ENCODE measurements around the gene PPARA.
"Not testable (repeated sequence)": the region's sequence is repeated elsewhere in the genome, so short reads cannot be mapped to it uniquely, and the experiment has no call there.

Gene PPARA

GRCh38 chr22:46128606-46129005, 21.7 kb upstream of the PPARA start:
- DNase-seq: no peak

DNA sequence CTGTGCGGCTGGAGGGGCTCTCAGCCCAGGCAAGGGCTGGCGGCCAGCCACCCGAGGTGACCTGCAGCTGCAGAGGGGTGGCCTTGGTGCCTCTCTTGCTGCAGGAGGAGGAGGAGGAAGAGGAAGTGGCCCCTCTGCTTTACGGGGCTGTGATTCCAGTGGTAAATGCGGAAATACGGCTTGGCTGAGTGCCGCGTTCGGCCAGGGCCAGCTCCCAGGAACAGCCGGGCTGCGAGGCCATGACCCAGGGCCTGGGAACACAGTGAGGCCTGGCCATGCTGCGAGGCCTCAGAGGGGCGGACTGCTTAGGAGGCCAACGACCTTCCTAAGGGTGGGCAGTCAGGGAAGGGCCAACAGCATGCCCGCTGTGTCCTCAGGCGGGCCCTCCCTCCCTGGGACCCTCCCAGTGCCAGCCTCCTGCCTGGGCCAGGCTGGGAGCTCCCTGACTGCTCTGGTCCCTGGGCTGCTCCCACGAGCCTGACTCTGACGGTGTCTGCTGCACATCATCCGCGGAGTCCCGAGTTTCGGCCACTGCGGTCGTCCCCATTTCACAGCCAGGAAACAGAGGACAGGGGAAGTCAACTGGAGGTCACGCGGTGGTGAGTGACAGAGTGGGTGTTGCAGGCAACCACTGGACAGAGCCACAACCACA, 20.8 kb upstream of the PPARA start:
- no peak for DNase-seq

GRCh38 chr22:46131151-46131587, 19.2 kb upstream of the PPARA start:
- no peak for DNase-seq

GRCh38 chr22:46132193-46132829, 18.0 kb upstream of the PPARA start:
- DNase-seq: not testable (repeated sequence)

DNA sequence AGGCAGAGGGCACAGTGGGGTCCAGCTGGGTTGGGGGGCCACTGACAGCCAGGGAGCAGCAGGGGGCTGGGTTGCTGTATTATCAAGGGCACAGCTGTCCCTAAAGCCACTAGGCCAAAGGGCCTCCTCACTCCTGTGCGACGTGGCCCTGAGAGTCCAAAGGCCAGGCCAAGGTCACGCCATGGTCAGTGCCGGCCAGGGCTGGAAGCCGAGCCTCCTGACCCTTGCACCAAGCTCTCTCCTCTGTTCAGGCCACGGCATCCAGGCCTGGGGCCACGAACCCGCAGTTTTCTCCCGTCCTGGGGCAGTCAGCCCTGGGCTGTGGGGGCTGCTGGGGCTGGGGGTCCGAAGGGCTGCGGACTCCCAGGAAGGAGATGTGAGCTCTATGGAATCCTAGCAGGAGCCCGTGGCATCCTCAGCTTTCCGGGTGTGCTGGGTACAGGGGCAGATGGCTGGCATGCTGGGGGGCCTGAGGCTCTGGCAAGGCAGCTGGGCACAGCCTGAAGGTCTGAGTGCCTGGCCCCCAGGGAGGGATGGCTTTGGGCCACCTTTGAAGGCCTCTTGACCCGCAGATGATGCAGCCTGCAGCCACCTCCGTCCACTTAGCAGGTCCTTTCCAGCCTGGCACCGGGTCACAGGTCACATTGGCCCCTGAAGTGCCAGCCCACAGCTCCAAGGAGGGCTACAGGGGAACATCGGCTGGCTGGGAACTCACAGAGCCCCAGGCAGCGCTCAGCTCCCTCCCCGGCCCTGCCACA, 17.3 kb upstream of the PPARA start:
- no peak for DNase-seq

DNA sequence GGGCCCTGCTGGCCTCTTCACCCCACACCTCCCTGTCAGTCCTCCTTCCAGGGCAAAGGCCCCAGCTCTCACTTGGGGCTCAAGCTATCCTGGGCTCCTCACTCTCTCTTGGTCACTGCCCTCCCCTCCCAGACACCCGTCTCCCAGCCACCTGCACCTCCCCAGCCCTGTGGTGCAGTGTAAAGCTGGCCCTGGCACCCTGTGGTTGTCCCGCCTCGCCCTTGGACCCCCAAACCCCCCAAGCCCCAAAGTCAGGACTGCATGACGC, 16.8 kb upstream of the PPARA start:
- no peak for DNase-seq

- no peak for DNase-seq
Measured at GRCh38 chr22:46134111-46134705, 16.1 kb upstream of the PPARA start.

- no peak for DNase-seq
Measured at GRCh38 chr22:46135611-46136485, 14.5 kb upstream of the PPARA start.

DNA sequence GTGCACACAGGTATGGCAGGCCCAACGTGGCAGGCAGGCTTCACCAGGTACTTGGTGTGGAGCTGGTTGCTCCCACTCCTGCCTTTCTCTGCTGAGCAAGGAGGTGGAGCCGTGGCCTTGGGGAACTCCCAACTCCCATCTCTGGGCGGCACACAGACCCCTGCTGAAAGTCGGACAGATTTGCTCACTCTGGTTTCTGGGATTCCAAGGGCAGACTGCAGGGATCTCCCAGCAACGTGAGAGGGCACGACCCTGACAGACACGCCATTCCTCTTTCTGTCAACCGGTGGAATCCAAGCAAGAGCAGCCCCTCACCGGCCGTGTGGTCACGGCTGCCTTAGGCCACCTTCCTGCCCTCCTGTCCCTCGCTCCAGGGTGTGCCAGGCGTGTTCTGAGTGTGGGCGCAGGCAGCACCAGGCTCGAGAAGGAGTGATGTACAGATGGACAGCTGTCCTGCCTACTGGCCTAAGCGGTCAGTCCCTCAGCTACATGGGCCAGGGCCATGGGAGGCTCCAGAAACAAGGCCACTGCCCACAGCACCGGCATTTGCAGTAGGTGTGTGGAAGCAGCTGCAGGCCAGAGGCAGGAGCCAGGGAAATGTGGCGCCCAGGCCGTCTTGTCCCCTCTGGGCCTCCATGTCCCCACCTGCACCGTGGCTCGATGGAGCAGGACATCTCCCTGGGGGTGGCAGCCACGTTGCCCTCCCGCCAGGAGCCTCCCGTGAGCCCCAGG, 13.7 kb upstream of the PPARA start:
- no peak for DNase-seq

GRCh38 chr22:46137218-46137766, 13.0 kb upstream of the PPARA start:
- no peak for DNase-seq

DNA sequence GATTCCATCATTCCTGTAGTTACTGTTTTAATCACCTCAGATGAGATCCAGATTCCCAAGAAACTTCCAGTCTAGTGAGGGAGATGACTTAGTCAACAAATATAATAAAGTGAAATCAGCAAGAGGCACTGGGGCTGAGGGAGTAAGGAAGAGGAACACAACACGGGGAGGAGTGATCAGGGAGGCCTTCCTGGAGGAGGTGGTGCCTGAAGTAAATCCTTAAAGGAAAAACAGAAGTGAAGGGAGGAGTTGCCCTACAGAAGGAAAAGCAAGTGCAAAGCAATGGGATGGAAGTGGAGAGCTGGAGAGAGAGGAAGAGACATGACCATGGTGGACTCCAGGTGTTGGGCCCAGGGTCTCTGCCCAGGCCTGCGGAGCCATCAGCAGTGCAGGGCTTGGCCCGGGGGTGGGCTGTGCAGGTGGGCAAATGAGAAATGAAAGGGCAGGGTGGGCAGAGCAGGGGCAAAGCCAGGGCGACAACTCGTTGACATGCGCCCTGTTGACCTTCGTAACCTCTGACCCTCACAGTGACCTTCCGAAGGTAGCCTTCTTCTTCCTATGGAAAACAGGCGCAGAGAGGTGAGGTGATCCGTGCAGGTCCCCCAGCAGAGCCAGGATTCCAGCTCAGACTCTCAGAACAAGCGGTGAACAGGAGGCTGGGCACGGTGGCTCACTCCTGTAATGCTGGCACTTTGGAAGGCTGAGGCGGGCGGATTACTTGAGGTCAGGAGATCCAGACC, 12.1 kb upstream of the PPARA start:
- no peak for DNase-seq

- DNase-seq: not testable (repeated sequence)
Measured at GRCh38 chr22:46139417-46139816, 10.9 kb upstream of the PPARA start.

DNA sequence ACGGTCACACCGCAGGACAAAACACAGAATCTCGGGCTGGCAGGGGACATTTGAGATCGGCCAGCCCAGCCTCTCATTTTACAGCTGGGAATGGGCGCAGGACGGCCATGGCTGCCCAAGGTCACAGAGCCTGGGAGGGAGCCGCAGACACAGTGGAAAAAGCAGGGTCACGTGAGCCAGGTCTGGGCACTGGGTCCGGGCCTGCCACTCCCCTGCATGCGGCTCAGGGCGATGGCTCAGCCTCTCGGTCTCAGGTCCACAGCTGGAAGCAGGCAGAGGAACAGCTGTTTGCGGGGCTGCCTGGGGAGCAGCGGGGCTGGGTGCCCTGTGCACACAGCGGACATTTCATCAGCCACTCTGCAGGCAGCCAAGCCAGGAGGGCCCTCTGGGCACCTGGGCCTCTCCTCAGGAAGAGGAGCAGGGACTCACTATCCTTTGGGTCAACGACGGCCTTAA, 10.4 kb upstream of the PPARA start:
- no peak for DNase-seq

GRCh38 chr22:46140989-46141928, 9.1 kb upstream of the PPARA start:
- no peak for DNase-seq

GRCh38 chr22:46142548-46143490, 7.5 kb upstream of the PPARA start:
- DNase-seq: no peak

DNA sequence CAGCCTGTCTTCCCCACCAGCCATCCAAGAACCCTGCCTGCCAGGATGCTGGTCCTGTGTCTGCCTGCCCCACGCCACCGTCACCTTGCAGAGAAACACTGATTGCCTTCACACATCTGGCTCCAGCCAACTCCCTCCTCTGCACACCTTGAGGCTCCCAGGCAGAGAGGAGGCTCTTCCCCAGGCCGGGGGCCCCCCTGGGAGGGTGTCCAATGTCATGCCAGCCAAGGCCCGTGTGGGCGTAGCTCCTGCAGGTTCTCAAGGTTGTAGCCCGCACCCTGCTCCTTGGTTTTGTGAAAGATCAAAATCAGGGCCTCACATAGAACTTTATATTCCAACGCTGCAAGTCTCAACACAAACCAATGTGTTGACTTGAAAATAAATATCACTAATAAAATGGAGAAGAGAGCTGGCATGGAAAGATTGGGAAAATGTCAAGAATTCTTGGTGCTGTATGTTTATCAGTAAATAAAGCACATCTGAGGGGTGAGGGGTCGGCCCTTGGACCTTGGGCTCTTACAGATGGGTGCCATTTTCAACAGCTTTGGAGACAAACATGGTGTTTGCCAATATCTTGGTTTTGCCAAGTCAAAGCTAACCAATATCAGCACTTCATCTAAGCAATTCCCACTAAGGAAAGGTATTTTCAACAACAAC, 6.7 kb upstream of the PPARA start:
- DNase-seq: no peak

- DNase-seq: no peak
Measured at GRCh38 chr22:46145361-46145851, 4.9 kb upstream of the PPARA start.

DNA sequence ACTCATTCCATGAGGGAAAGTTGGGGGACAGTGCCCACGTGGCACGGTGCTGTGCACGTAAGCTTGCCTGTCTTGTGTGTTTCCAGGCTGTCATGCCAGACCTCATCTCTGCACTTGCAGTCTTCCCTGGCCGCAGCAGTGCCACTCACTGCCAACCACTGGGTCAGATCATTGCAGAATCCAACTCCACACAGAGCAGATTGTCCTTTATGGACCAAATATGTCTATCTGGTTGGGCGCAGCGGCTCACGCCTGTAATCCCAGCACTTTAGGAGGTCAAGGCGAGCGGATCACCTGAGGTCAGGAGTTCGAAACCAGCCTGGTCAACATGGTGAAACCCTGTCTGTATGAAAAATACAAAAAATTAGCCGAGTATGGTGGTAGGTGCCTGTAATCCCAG, 4.4 kb upstream of the PPARA start:
- no peak for DNase-seq
